ENCODE measurements around the gene SYTL1.

The SYTL1 gene

GRCh38 chr1:27349784-27350662, 8.2 kb downstream of the SYTL1 start:
- DNase-seq = no peak

GRCh38 chr1:27350663-27351540, 9.1 kb downstream of the SYTL1 start:
- no peak for DNase-seq

- no peak for DNase-seq
Observed at GRCh38 chr1:27351541-27352107, 9.8 kb downstream of the SYTL1 start.

GRCh38 chr1:27353166-27353565, 11.3 kb downstream of the SYTL1 start:
- DNase-seq = no peak

- no peak for DNase-seq
Observed at GRCh38 chr1:27353629-27354028, 11.8 kb downstream of the SYTL1 start.

- DNase-seq = no peak
Observed at GRCh38 chr1:27355683-27356082, 13.9 kb downstream of the SYTL1 start.

- no peak for DNase-seq
Observed at GRCh38 chr1:27356277-27356618, 14.4 kb downstream of the SYTL1 start.

- DNase-seq = peak; percentile 64
Observed at GRCh38 chr1:27356619-27357280, 14.9 kb downstream of the SYTL1 start.

- DNase-seq = peak; percentile 68
Observed at GRCh38 chr1:27357281-27358037, 15.6 kb downstream of the SYTL1 start.

- no peak for DNase-seq
Observed at GRCh38 chr1:27358038-27358927, 16.5 kb downstream of the SYTL1 start.

GRCh38 chr1:27358928-27359313, 17.1 kb downstream of the SYTL1 start:
- DNase-seq = no peak

GRCh38 chr1:27359822-27360158, 18.0 kb downstream of the SYTL1 start:
- no peak for DNase-seq

GRCh38 chr1:27360159-27361043, 18.6 kb downstream of the SYTL1 start:
- DNase-seq = no peak

GRCh38 chr1:27361044-27361402, 19.2 kb downstream of the SYTL1 start:
- DNase-seq = no peak

- no peak for DNase-seq
Observed at GRCh38 chr1:27361553-27361952, 19.7 kb downstream of the SYTL1 start.

GRCh38 chr1:27363766-27364695, 22.2 kb downstream of the SYTL1 start:
- no peak for DNase-seq

GRCh38 chr1:27364696-27365371, 23.0 kb downstream of the SYTL1 start:
- DNase-seq = no peak

- peak; percentile 82 for DNase-seq
Observed at GRCh38 chr1:27365372-27366112, 23.7 kb downstream of the SYTL1 start.
